Thoracic aorta (tissue), 2 donors: Measurements from ENCODE around the gene BMP6. TPM values are rescaled to one million over a fixed set of nuclear protein-coding genes. Genes with fewer than 3 reads are reported as not detected.

Source experiments
- ATAC-seq: fragments of 150-250 bp; one replicate; pipeline ENCODE4 v1.8.0; 2017; ENCODE audit warnings: low read depth; ENCODE audit not compliant: insufficient number of reproducible peaks, low FRiP score
- DNase-seq: peaks from one replicate; pipeline ENCODE4 v3.0.0-alpha.2; 2020; ENCODE audit warnings: low spot score
- H3K27ac ChIP-seq, 2 donors: fragments of 200-600 bp; sonication (generic); 1 replicate in 1 of 2; 2 replicates in 1 of 2; pipeline ENCODE4 v1.5.1; 2016; ENCODE audit warnings: mild to moderate bottlenecking in 2 of 2, moderate library complexity in 2 of 2
- H3K27me3 ChIP-seq: fragments of 200-600 bp; sonication (generic); replicated peaks from 2 replicates; pipeline ENCODE4 v1.6.0; 2016; ENCODE audit warnings: mild to moderate bottlenecking; ENCODE audit not compliant: insufficient read depth
- H3K36me3 ChIP-seq: fragments of 200-600 bp; sonication (generic); one replicate; pipeline ENCODE4 v1.5.1; 2016
- H3K4me1 ChIP-seq, 2 donors: fragments of 200-600 bp; sonication (generic); 1 replicate in 1 of 2; 2 replicates in 1 of 2; pipeline versions ENCODE4 v1.5.1 to v1.6.0; 2016; ENCODE audit warnings: low read depth in 2 of 2, mild to moderate bottlenecking in 1 of 2; ENCODE audit not compliant: control insufficient read depth in 1 of 2
- H3K4me3 ChIP-seq: fragments of 200-600 bp; sonication (generic); 2 replicates; pipeline ENCODE4 v1.5.1; 2016; ENCODE audit warnings: mild to moderate bottlenecking
- H3K9me3 ChIP-seq: fragments of 200-600 bp; sonication (generic); 2 replicates; pipeline ENCODE4 v1.5.1; 2016
- CTCF ChIP-seq: fragments of 200-600 bp; sonication (generic); IDR thresholded peaks from one replicate; pipeline ENCODE4 v1.5.1; 2019; ENCODE audit warnings: antibody characterized with exemption
- total RNA-seq, 2 donors: library from RNA; depleted of rRNA; stranded (reverse); fragments of >200 nt; gene quantifications; one replicate each; pipeline versions ENCODE4 v1.1.0 to v1.2.3, GENCODE V29; 2016

Gene BMP6
- total RNA-seq, 2 donors from 2014 or later = 4.7 TPM

GRCh38 chr6:7773914-7774313 lies 48.0 kb downstream of the BMP6 start:
- no peak for TF ChIP-seq CTCF
- no peak overlapping the region for H3K27ac ChIP-seq
- ATAC-seq (no peak), DNase-seq (no peak)
- no peak overlapping the region for H3K4me3 ChIP-seq
- no peaks in the 10 kb centered on the region for H3K27me3 ChIP-seq
- H3K4me1 ChIP-seq = no peaks in the 10 kb centered on the region
- H3K9me3 ChIP-seq = no peaks in the 10 kb centered on the region
- H3K36me3 ChIP-seq = no peaks in the 10 kb centered on the region

- ATAC-seq (no peak), DNase-seq (no peak)
- H3K4me3 ChIP-seq = no peak overlapping the region
- no peaks in the 10 kb centered on the region for H3K4me1 ChIP-seq
- H3K36me3 ChIP-seq = no peaks in the 10 kb centered on the region
- H3K9me3 ChIP-seq = no peaks in the 10 kb centered on the region
- no peaks in the 10 kb centered on the region for H3K27me3 ChIP-seq
- H3K27ac ChIP-seq = no peak overlapping the region
- TF ChIP-seq CTCF = no peak
Observed at GRCh38 chr6:7776509-7776908, 50.6 kb downstream of the BMP6 start.

- no peak overlapping the region for H3K27ac ChIP-seq
- H3K4me3 ChIP-seq = no peak overlapping the region
- no peaks in the 10 kb centered on the region for H3K36me3 ChIP-seq
- DNase-seq (no peak), ATAC-seq (no peak)
- no peak for TF ChIP-seq CTCF
- no peaks in the 10 kb centered on the region for H3K27me3 ChIP-seq
- no peaks in the 10 kb centered on the region for H3K4me1 ChIP-seq
- no peaks in the 10 kb centered on the region for H3K9me3 ChIP-seq
Observed at GRCh38 chr6:7777074-7777473, 51.2 kb downstream of the BMP6 start.

GRCh38 chr6:7781240-7781639 lies 55.3 kb downstream of the BMP6 start:
- TF ChIP-seq CTCF = no peak
- ATAC-seq = no peak
- Histone ChIP-seq H3K9me3 (no peaks in the 10 kb centered on the region), H3K4me1 (peaks cover 0 to 7% of the 10 kb centered on the region in 2 donors), H3K27ac (no peak overlapping the region), H3K36me3 (no peaks in the 10 kb centered on the region), H3K27me3 (no peaks in the 10 kb centered on the region), H3K4me3 (no peak overlapping the region)
- DNase-seq = no peak

- H3K4me1 ChIP-seq = peaks cover 0 to 22% of the 10 kb centered on the region in 2 donors
- no peak overlapping the region for H3K4me3 ChIP-seq
- ATAC-seq (no peak), DNase-seq (no peak)
- H3K27me3 ChIP-seq = no peaks in the 10 kb centered on the region
- no peaks in the 10 kb centered on the region for H3K9me3 ChIP-seq
- TF ChIP-seq CTCF = no peak
- no peaks in the 10 kb centered on the region for H3K36me3 ChIP-seq
- no peak overlapping the region for H3K27ac ChIP-seq
Observed at GRCh38 chr6:7784248-7784647, 58.3 kb downstream of the BMP6 start.
